ENCODE results near the gene APOD.

DNA sequence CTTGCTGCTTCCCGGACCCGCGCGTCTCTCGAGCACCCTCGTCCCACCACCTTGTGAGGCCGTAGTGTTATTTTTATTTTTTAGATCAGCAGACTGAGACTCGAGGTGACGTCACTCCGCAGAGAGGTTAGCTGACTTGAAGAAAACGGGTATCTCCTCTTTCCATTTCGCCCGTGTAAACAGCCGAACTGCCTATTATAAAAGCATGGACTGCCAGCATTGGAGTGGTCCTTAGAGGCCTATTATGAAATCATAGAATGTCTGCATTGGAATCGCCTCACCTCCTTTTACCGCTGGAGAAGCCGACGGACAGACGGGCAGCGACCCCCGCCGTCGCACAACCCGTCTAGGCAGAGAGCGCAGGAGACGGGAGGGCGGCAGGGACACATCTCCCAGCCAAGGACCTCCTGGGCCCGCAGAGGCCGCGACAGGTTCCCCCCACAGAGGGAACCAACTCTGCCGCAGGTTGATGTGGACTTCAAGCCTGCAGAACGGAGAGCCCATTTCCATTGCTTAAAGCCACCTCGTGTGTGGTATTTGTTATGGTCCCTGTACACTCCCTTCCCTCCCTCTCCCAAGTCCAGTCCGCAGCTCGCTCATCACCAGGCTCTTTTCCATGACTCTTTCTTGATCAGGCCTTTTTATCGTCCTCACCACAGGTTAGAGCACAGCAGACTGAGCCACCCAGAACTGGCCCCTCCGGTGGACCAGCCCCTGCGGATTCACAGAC lies 40.1 kb downstream of the APOD start:
- TF ChIP-seq POLR2AphosphoS5 (IDR thresholded peaks at IDR 0.05) (no peak), POLR2A (IDR thresholded peaks at IDR 0.05) (no peak)
- TF ChIP-seq, protein P1, sequence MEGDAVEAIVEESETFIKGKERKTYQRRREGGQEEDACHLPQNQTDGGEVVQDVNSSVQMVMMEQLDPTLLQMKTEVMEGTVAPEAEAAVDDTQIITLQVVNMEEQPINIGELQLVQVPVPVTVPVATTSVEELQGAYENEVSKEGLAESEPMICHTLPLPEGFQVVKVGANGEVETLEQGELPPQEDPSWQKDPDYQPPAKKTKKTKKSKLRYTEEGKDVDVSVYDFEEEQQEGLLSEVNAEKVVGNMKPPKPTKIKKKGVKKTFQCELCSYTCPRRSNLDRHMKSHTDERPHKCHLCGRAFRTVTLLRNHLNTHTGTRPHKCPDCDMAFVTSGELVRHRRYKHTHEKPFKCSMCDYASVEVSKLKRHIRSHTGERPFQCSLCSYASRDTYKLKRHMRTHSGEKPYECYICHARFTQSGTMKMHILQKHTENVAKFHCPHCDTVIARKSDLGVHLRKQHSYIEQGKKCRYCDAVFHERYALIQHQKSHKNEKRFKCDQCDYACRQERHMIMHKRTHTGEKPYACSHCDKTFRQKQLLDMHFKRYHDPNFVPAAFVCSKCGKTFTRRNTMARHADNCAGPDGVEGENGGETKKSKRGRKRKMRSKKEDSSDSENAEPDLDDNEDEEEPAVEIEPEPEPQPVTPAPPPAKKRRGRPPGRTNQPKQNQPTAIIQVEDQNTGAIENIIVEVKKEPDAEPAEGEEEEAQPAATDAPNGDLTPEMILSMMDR (IDR thresholded peaks at IDR 0.05): no peak

Data from suprapubic skin (tissue), 4 donors.